Measurements from ENCODE around the gene TNFSF11.
"Not testable (repeated sequence)": the region's sequence is repeated elsewhere in the genome, so short reads cannot be mapped to it uniquely, and the experiment has no call there.

The TNFSF11 gene

GRCh38 chr13:42548731-42549551 lies 25.0 kb upstream of the TNFSF11 start:
- Histone ChIP-seq H3K9me3 (ENCODE audit: control insufficient read depth, insufficient read depth, low read length) (no peaks in the 10 kb centered on the region), H3K36me3 (ENCODE audit: insufficient read depth, low read length) (no peaks in the 10 kb centered on the region), H3K9ac (ENCODE audit: low read depth, low read length) (no peak overlapping the region), H3K4me1 (ENCODE audit: insufficient read depth, low read length) (peaks cover 8% of the 10 kb centered on the region; the same call in 1 of the 2 replicates)

GRCh38 chr13:42549552-42549936 lies 24.4 kb upstream of the TNFSF11 start:
- Histone ChIP-seq H3K4me1 (ENCODE audit: insufficient read depth, low read length) (peaks cover 8% of the 10 kb centered on the region; the same call in 1 of the 2 replicates), H3K9ac (ENCODE audit: low read depth, low read length) (no peak overlapping the region), H3K9me3 (ENCODE audit: control insufficient read depth, insufficient read depth, low read length) (no peaks in the 10 kb centered on the region), H3K36me3 (ENCODE audit: insufficient read depth, low read length) (no peaks in the 10 kb centered on the region)

DNA sequence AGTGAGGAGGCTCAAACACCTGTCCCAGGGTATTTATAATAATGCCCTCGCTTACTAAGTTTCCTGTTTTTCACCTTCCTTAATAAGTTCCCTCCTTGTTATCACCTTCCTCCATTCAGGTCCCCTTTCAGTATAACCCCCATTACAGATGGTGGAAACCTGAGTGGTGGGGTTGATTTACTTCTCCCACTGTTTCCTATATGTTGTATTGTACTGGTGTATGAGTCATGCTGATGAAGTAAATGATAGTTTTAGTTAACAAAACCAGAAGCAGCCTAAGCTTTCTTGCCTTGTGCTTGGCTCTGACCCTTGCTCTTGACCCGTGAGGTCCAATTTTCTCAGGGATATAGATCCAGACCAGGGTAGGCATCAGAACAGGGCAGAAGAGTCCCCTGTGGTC lies 22.3 kb upstream of the TNFSF11 start:
- H3K9ac ChIP-seq (ENCODE audit: low read depth, low read length) = no peak overlapping the region
- H3K4me1 ChIP-seq (ENCODE audit: insufficient read depth, low read length) = no peaks in the 10 kb centered on the region
- H3K36me3 ChIP-seq (ENCODE audit: insufficient read depth, low read length) = no peaks in the 10 kb centered on the region
- H3K9me3 ChIP-seq (ENCODE audit: control insufficient read depth, insufficient read depth, low read length) = no peaks in the 10 kb centered on the region

GRCh38 chr13:42553098-42554046 lies 20.6 kb upstream of the TNFSF11 start:
- Histone ChIP-seq H3K4me1 (ENCODE audit: insufficient read depth, low read length) (no peaks in the 10 kb centered on the region), H3K9me3 (ENCODE audit: control insufficient read depth, insufficient read depth, low read length) (no peaks in the 10 kb centered on the region), H3K9ac (ENCODE audit: low read depth, low read length) (no peak overlapping the region), H3K36me3 (ENCODE audit: insufficient read depth, low read length) (no peaks in the 10 kb centered on the region)

DNA sequence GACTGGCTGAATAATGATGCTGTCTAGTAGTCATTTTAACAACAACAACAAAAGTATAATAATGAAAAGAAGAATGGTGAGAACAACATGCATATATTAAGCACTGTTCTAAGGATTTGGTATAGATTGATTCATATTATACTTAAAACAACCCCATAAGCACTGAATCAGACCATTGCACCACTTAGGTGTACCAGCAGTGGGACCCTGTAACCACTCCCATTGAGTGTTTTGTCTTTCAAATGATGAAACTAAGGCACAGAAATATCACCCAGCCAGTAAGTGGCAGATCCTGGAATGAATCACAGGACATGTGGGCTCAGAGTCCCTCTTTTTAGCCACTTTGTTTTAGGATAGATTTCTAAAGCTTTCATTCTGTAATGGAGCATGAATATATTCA lies 14.9 kb upstream of the TNFSF11 start:
- H3K36me3 ChIP-seq (ENCODE audit: insufficient read depth, low read length) = no peaks in the 10 kb centered on the region
- H3K4me1 ChIP-seq (ENCODE audit: insufficient read depth, low read length) = no peaks in the 10 kb centered on the region
- no peak overlapping the region for H3K9ac ChIP-seq (ENCODE audit: low read depth, low read length)
- H3K9me3 ChIP-seq (ENCODE audit: control insufficient read depth, insufficient read depth, low read length) = peaks cover 9% of the 10 kb centered on the region

DNA sequence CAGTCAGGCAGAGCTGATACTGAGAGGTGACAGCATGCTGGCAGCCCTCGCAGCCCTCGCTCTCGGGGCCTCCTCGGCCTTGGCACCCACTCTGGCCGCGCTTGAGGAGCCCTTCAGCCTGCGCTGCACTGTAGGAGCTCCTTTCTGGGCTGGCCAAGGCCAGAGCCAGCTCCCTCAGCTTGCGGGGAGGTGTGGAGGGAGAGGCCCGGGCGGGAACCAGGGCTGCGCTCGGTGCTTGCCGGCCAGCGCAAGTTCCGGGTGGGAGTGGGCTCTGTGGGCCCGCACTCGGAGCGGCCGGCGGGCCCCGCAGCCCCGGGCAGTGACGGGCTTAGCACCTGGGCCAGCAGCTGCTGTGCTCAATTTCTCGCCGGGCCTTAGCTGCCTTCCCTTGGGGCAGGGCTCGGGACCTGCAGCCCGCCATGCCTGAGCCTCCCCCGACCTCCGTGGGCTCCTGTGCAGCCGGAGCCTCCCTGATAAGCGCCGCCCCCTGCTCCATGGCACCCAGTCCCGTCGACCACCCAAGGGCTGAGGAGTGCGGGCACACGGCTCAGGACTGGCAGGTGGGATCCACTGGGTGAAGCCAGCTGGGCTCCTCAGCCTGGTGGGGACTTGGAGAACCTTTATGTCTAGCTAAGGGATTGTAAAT lies 14.3 kb upstream of the TNFSF11 start:
- H3K9ac ChIP-seq (ENCODE audit: low read depth, low read length); H3K4me1 ChIP-seq (ENCODE audit: insufficient read depth, low read length); H3K36me3 ChIP-seq (ENCODE audit: insufficient read depth, low read length); H3K9me3 ChIP-seq (ENCODE audit: control insufficient read depth, insufficient read depth, low read length): not testable (repeated sequence)

DNA sequence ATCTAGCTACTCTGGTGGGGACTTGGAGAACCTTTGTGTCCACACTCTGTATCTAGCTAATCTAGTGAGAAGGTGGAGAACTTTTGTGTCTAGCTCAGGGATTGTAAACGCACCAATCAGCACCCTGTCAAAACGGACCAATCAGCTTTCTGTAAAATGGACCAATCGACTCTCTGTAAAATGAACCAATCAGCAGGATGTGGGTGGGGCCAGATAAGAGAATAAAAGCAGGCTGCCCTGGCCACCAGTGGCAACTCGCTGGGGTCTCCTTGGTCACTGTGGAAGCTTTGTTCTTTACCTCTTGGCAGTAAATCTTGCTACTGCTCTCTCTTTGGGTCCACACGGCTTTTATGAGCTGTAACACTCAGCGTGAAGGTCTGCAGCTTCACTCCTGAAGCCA lies 13.6 kb upstream of the TNFSF11 start:
- H3K9me3 ChIP-seq (ENCODE audit: control insufficient read depth, insufficient read depth, low read length); H3K36me3 ChIP-seq (ENCODE audit: insufficient read depth, low read length); H3K4me1 ChIP-seq (ENCODE audit: insufficient read depth, low read length); H3K9ac ChIP-seq (ENCODE audit: low read depth, low read length): not testable (repeated sequence)

GRCh38 chr13:42561752-42562467 lies 12.0 kb upstream of the TNFSF11 start:
- Histone ChIP-seq H3K9me3 (ENCODE audit: control insufficient read depth, insufficient read depth, low read length) (peaks cover 9% of the 10 kb centered on the region), H3K36me3 (ENCODE audit: insufficient read depth, low read length) (no peaks in the 10 kb centered on the region), H3K9ac (ENCODE audit: low read depth, low read length) (no peak overlapping the region), H3K4me1 (ENCODE audit: insufficient read depth, low read length) (no peaks in the 10 kb centered on the region)

DNA sequence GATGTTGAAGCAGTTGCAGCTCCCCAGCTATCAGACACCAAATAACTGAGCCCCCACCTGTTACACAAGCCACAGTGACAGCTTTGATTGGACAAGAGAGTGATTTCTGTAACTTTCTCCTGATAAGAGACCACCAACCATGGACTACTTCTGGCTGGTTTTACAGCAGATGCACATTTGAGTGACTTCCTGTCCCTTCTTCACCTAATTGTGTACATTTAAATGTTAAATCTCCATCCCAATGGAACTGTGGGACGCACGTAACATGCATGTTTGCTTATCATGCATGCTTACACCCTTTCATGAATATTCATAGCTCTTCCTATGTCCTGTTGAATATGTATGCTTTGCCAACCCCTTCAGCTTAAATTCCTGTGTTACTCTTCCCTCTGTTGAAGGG lies 6.0 kb upstream of the TNFSF11 start:
- Histone ChIP-seq H3K4me1 (ENCODE audit: insufficient read depth, low read length) (peaks cover 15% of the 10 kb centered on the region), H3K9ac (ENCODE audit: low read depth, low read length) (no peak overlapping the region), H3K9me3 (ENCODE audit: control insufficient read depth, insufficient read depth, low read length) (peaks cover 6% of the 10 kb centered on the region), H3K36me3 (ENCODE audit: insufficient read depth, low read length) (no peaks in the 10 kb centered on the region)

- Histone ChIP-seq H3K36me3 (ENCODE audit: insufficient read depth, low read length) (no peaks in the 10 kb centered on the region), H3K9ac (ENCODE audit: low read depth, low read length) (no peak overlapping the region), H3K4me1 (ENCODE audit: insufficient read depth, low read length) (peaks cover 15% of the 10 kb centered on the region), H3K9me3 (ENCODE audit: control insufficient read depth, insufficient read depth, low read length) (peaks cover 6% of the 10 kb centered on the region)
Observed at GRCh38 chr13:42569576-42570344, 4.2 kb upstream of the TNFSF11 start.

DNA sequence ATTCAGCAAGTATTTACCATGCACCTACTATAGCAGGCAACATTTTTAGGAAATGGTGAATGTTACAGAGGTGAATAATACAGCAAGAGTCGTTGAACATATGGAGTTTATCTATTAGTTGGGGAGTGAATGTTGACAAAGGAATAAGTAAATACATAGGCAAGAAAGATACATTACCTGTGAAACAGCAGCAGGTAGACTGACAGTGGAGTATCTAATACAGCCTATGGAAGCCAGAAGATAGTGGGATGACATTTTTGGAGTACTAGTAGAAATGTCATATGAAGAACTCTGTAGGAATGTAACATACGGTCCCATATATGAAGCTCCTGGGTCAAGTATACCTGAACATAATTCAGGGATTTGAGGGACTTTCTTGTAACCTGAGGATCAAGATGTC lies 2.1 kb upstream of the TNFSF11 start:
- no peaks in the 10 kb centered on the region for H3K36me3 ChIP-seq (ENCODE audit: insufficient read depth, low read length)
- H3K9ac ChIP-seq (ENCODE audit: low read depth, low read length) = no peak overlapping the region
- H3K9me3 ChIP-seq (ENCODE audit: control insufficient read depth, insufficient read depth, low read length) = peaks cover 6% of the 10 kb centered on the region
- H3K4me1 ChIP-seq (ENCODE audit: insufficient read depth, low read length) = peaks cover 15% of the 10 kb centered on the region

GRCh38 chr13:42574435-42575311 lies 721 bp downstream of the TNFSF11 start:
- Histone ChIP-seq H3K36me3 (ENCODE audit: insufficient read depth, low read length) (no peaks in the 10 kb centered on the region), H3K9ac (ENCODE audit: low read depth, low read length) (peak overlapping the region; percentile 63; the same call in 1 of the 2 replicates), H3K9me3 (ENCODE audit: control insufficient read depth, insufficient read depth, low read length) (peaks cover 6% of the 10 kb centered on the region)

GRCh38 chr13:42575938-42576337 lies 2.0 kb downstream of the TNFSF11 start:
- Histone ChIP-seq H3K4me1 (ENCODE audit: insufficient read depth, low read length) (no peaks in the 10 kb centered on the region; the same call in 1 of the 2 replicates), H3K36me3 (ENCODE audit: insufficient read depth, low read length) (no peaks in the 10 kb centered on the region), H3K9me3 (ENCODE audit: control insufficient read depth, insufficient read depth, low read length) (peaks cover 6% of the 10 kb centered on the region), H3K9ac (ENCODE audit: low read depth, low read length) (no peak overlapping the region)

More at GRCh38 chr13:42574435-42575311, 721 bp downstream of the TNFSF11 start:
- H3K4me1 ChIP-seq (ENCODE audit: insufficient read depth, low read length) = no peaks in the 10 kb centered on the region; the same call in 1 of the 2 replicates

Data from ES-I3 (cell line).